ENCODE results near the gene GADD45A.
"Not testable (repeated sequence)": the region's sequence is repeated elsewhere in the genome, so short reads cannot be mapped to it uniquely, and the experiment has no call there.

Gene GADD45A

GRCh38 chr1:67652800-67653199 is 32.2 kb upstream of the GADD45A start:
- CTCF ChIA-PET, result no interaction called here
- TF ChIP-seq CTCF (conservative IDR thresholded peaks at IDR 0.05; ENCODE audit: low read depth), result no peak
- no peak overlapping the region for H3K27ac ChIP-seq
- POLR2A ChIA-PET (ENCODE audit: low non-redundant PET), result no interaction called here
- no peak for DNase-seq (ENCODE audit: low spot score)

- no peak for TF ChIP-seq CTCF (conservative IDR thresholded peaks at IDR 0.05; ENCODE audit: low read depth)
- no peak for DNase-seq (ENCODE audit: low spot score)
- no peak overlapping the region for H3K27ac ChIP-seq
- POLR2A ChIA-PET (ENCODE audit: low non-redundant PET), result no interaction called here
- CTCF ChIA-PET, result no interaction called here
These were observed 31.7 kb upstream of the GADD45A start for GRCh38 chr1:67653304-67653703.

- ChIA-PET POLR2A (ENCODE audit: low non-redundant PET) (no interaction called here), CTCF (interaction anchor here (0.6 to 1.4 kb wide), 2 partner anchors 85 to 462 kb away, joined by 3 read pairs; no protein-coding TSS in a partner anchor)
- H3K27ac ChIP-seq, result no peak overlapping the region
- DNase-seq (ENCODE audit: low spot score), result no peak
- no peak for TF ChIP-seq CTCF (conservative IDR thresholded peaks at IDR 0.05; ENCODE audit: low read depth)
These were observed 29.4 kb upstream of the GADD45A start for GRCh38 chr1:67655581-67655980.

GRCh38 chr1:67657152-67657551 is 27.8 kb upstream of the GADD45A start:
- CTCF ChIA-PET; H3K27ac ChIP-seq; DNase-seq (ENCODE audit: low spot score); POLR2A ChIA-PET (ENCODE audit: low non-redundant PET): not testable (repeated sequence)

GRCh38 chr1:67659229-67659628 is 25.8 kb upstream of the GADD45A start:
- ChIA-PET CTCF (interaction anchor here (0.6 kb wide), 1 partner anchor 159 kb away, joined by 4 read pairs; no protein-coding TSS in a partner anchor), POLR2A (ENCODE audit: low non-redundant PET) (no interaction called here)
- no peak overlapping the region for H3K27ac ChIP-seq
- no peak for DNase-seq (ENCODE audit: low spot score)
- TF ChIP-seq CTCF (conservative IDR thresholded peaks at IDR 0.05; ENCODE audit: low read depth), result no peak

GRCh38 chr1:67662884-67663283 is 22.1 kb upstream of the GADD45A start:
- ChIA-PET POLR2A (ENCODE audit: low non-redundant PET) (no interaction called here), CTCF (no interaction called here)
- H3K27ac ChIP-seq, result no peak overlapping the region
- TF ChIP-seq CTCF (conservative IDR thresholded peaks at IDR 0.05; ENCODE audit: low read depth), result no peak
- no peak for DNase-seq (ENCODE audit: low spot score)

- DNase-seq (ENCODE audit: low spot score), result no peak
- POLR2A ChIA-PET (ENCODE audit: low non-redundant PET), result no interaction called here
- H3K27ac ChIP-seq, result no peak overlapping the region
- TF ChIP-seq CTCF (conservative IDR thresholded peaks at IDR 0.05; ENCODE audit: low read depth), result no peak
- CTCF ChIA-PET, result no interaction called here
These were observed 21.0 kb upstream of the GADD45A start for GRCh38 chr1:67664048-67664447.

- CTCF ChIA-PET; H3K27ac ChIP-seq; DNase-seq (ENCODE audit: low spot score); POLR2A ChIA-PET (ENCODE audit: low non-redundant PET): not testable (repeated sequence)
These were observed 19.7 kb upstream of the GADD45A start for GRCh38 chr1:67665307-67665706.
